PC-9 (cell line): ENCODE measurements around the gene FNDC3B. TPM values are rescaled to one million over a fixed set of nuclear protein-coding genes. Genes with fewer than 3 reads are reported as not detected.
A peak's percentile ranks its signal among the peaks of the same experiment; 100 is the strongest.

Experiments
- BruUV-seq: library from RNA; stranded (reverse); fragments of 400-500 nt; replicated peaks from 2 replicates; lab custom pipeline; 2021; lab: Mats Ljungman, UMichigan
- CTCF ChIA-PET: fragments of 300-600 bp; sonication (Branson Sonifier 250); formaldehyde crosslinking; loops from one replicate; lab custom pipeline; 2022; ENCODE audit warnings: antibody characterized with exemption; lab: Charles Lee
- POLR2A ChIA-PET: fragments of 300-600 bp; sonication (Branson Sonifier 250); formaldehyde crosslinking; loops from one replicate; lab custom pipeline; 2022; ENCODE audit warnings: antibody characterized with exemption; ENCODE audit not compliant: unreplicated experiment; lab: Charles Lee
- DNase-seq, 2 experiments: peaks; one replicate each; pipeline versions ENCODE4 v3.0.0 to v3.0.0-alpha.2; 2015 to 2022; ENCODE audit warnings: mixed read lengths in 1 of 2
- H2AFZ ChIP-seq: fragments of 200-600 bp; sonication (generic); 2 replicates; pipeline ENCODE4 v1.8.1; 2017; ENCODE audit warnings: antibody characterized with exemption
- H3F3A ChIP-seq: fragments of 200-600 bp; sonication (generic); 2 replicates; pipeline ENCODE4 v1.8.1; 2017; ENCODE audit warnings: antibody characterized with exemption, mild to moderate bottlenecking, low read depth; ENCODE audit not compliant: insufficient read depth
- H3K27ac ChIP-seq: fragments of 200-600 bp; sonication (generic); 2 replicates; pipeline ENCODE4 v1.6.1; 2016; ENCODE audit warnings: mixed run types
- H3K27me3 ChIP-seq: fragments of 200-600 bp; sonication (generic); 2 replicates; pipeline ENCODE4 v1.6.1; 2016; ENCODE audit warnings: low read depth, mixed run types; ENCODE audit not compliant: insufficient read depth
- H3K36me3 ChIP-seq: fragments of 200-600 bp; sonication (generic); 2 replicates; pipeline ENCODE4 v1.6.1; 2016; ENCODE audit warnings: low read depth, mixed run types
- H3K4me1 ChIP-seq: fragments of 200-600 bp; sonication (generic); replicated peaks from 2 replicates; pipeline ENCODE4 v1.6.1; 2016; ENCODE audit warnings: mixed run types; ENCODE audit not compliant: insufficient read depth
- H3K4me2 ChIP-seq: fragments of 200-600 bp; sonication (generic); 2 replicates; pipeline ENCODE4 v1.6.1; 2017; ENCODE audit warnings: mixed run types
- H3K4me3 ChIP-seq: fragments of 200-600 bp; sonication (generic); 2 replicates; pipeline ENCODE4 v1.6.1; 2016; ENCODE audit warnings: mixed run types
- H3K79me2 ChIP-seq: fragments of 200-600 bp; sonication (generic); 2 replicates; pipeline ENCODE4 v1.6.1; 2017; ENCODE audit warnings: low read depth, mixed run types
- H3K9me2 ChIP-seq: fragments of 200-600 bp; sonication (generic); 2 replicates; pipeline ENCODE4 v1.8.1; 2017; ENCODE audit warnings: mild to moderate bottlenecking; ENCODE audit not compliant: insufficient read depth
- H3K9me3 ChIP-seq: fragments of 200-600 bp; sonication (generic); 2 replicates; pipeline ENCODE4 v1.8.1; 2016; ENCODE audit warnings: low read depth; ENCODE audit not compliant: insufficient read depth
- H4K20me1 ChIP-seq: fragments of 200-600 bp; sonication (generic); 2 replicates; pipeline ENCODE4 v1.8.1; 2017; ENCODE audit not compliant: insufficient read depth
- CTCF ChIP-seq: fragments of 200-600 bp; sonication (generic); conservative IDR thresholded peaks from 2 replicates; pipeline ENCODE4 v1.6.1; 2017; ENCODE audit warnings: mixed run types, antibody characterized with exemption, mild to moderate bottlenecking, moderate library complexity
- EZH2 ChIP-seq: fragments of 200-600 bp; sonication (generic); IDR thresholded peaks from 2 replicates; pipeline ENCODE4 v1.8.0; 2017; ENCODE audit warnings: antibody characterized with exemption, low read depth
- intact Hi-C: fragments of 100-400 bp; cut with micrococcal nuclease; formaldehyde crosslinking; loops from one replicate; pipeline ENCODE4 v1.10.0; 2022; ENCODE audit not compliant: unreplicated experiment
- total RNA-seq: library from RNA; stranded (reverse); gene quantifications from 2 replicates; pipeline ENCODE4 v1.2.3, GENCODE V29; 2021

FNDC3B gene
- total RNA-seq, 1 experiment from 2014 or later, result 106 TPM

GRCh38 chr3:172313671-172314070 is 274.3 kb downstream of the FNDC3B start:
- intact Hi-C loops, result no loop called here
- DNase-seq, result no peak
- ChIA-PET CTCF (no interaction called here), POLR2A (no interaction called here)
- Histone ChIP-seq H3K79me2 (peaks cover 74% of the 10 kb centered on the region), H3F3A (peaks cover 88% of the 10 kb centered on the region), H3K27me3 (no peaks in the 10 kb centered on the region), H2AFZ (no peak overlapping the region), H3K9me2 (no peaks in the 10 kb centered on the region), H3K36me3 (peaks cover 66% of the 10 kb centered on the region), H3K27ac (peak overlapping the region; percentile 86), H4K20me1 (no peaks in the 10 kb centered on the region; the same call in 1 of the 2 replicates), H3K4me3 (no peak overlapping the region), H3K4me2 (no peak overlapping the region), H3K4me1 (peaks cover 58% of the 10 kb centered on the region), H3K9me3 (no peaks in the 10 kb centered on the region)
- BruUV-seq, result no TSS peak
- TF ChIP-seq CTCF (no peak), EZH2 (no peak)

DNA sequence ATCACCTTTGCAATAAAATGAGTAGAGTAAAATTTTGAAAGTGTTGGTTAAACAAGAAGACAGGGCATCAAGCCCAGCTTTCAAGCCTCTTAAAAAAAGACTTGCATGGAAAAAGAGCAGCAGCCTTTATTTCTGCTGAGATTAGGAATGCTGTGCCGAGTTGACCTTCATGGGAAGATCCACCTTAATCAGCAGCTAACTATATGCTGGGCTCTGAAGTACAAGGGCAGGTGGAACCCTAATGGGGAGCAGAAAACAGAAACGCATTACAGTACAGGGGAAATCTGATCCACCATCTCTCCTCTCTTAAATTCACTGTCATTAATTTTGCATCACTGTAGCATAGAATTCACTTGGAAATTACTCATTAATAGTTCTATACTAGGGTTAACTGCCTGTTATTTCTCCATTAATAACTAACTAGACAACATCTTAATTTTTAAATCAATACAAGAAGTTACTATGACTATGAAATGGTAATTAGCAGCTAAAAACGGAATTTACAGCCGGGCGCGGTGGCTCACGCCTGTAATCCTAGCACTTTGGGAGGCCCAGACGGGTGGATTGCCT is 275.3 kb downstream of the FNDC3B start:
- Histone ChIP-seq H3K4me1 (peaks cover 63% of the 10 kb centered on the region), H3K27ac (peak overlapping the region; percentile 86), H3F3A (peaks cover 91% of the 10 kb centered on the region), H3K36me3 (peaks cover 66% of the 10 kb centered on the region), H2AFZ (no peak overlapping the region), H3K4me2 (peak overlapping the region; percentile 43), H3K79me2 (peaks cover 75% of the 10 kb centered on the region), H3K27me3 (no peaks in the 10 kb centered on the region), H4K20me1 (no peaks in the 10 kb centered on the region; the same call in 1 of the 2 replicates), H3K9me2 (no peaks in the 10 kb centered on the region), H3K4me3 (no peak overlapping the region), H3K9me3 (no peaks in the 10 kb centered on the region)
- ChIA-PET POLR2A (interaction anchor here (0.6 kb wide), 2 partner anchors 339 to 436 kb away, joined by 6 to 8 read pairs; partner anchors contain the start of gene ECT2), CTCF (interaction anchor here (1.2 kb wide), 1 partner anchor 179 kb away, joined by 4 read pairs; no protein-coding TSS in a partner anchor)
- TF ChIP-seq EZH2 (no peak), CTCF (no peak)
- no peak for DNase-seq
- intact Hi-C loops, result loop anchor here (1.0 to 5.0 kb wide), 2 partner anchors 7 to 172 kb away; no protein-coding TSS in a partner anchor
- BruUV-seq, result no TSS peak

- Histone ChIP-seq H3K27ac (peak overlapping the region; percentile 86), H3K27me3 (no peaks in the 10 kb centered on the region), H2AFZ (no peak overlapping the region), H3K9me3 (no peaks in the 10 kb centered on the region), H3K4me2 (peak overlapping the region; percentile 43), H3K9me2 (no peaks in the 10 kb centered on the region), H3K4me3 (no peak overlapping the region), H3K4me1 (peaks cover 63% of the 10 kb centered on the region), H4K20me1 (no peaks in the 10 kb centered on the region; the same call in 1 of the 2 replicates), H3F3A (peaks cover 91% of the 10 kb centered on the region), H3K79me2 (peaks cover 75% of the 10 kb centered on the region), H3K36me3 (peaks cover 66% of the 10 kb centered on the region)
- peak; percentile 59 to 94 for DNase-seq
- intact Hi-C loops, result loop anchor here (1.0 to 5.0 kb wide), 2 partner anchors 8 to 173 kb away; no protein-coding TSS in a partner anchor
- TF ChIP-seq CTCF (no peak), EZH2 (no peak)
- ChIA-PET CTCF (interaction anchor here (1.2 kb wide), 1 partner anchor 179 kb away, joined by 4 read pairs; no protein-coding TSS in a partner anchor), POLR2A (interaction anchor here (0.6 to 0.8 kb wide), 6 partner anchors 8 to 1446 kb away, joined by 3 to 27 read pairs (median 4); partner anchors contain the start of genes ECT2 and RPL22L1)
- BruUV-seq, result no TSS peak
These were observed 276.2 kb downstream of the FNDC3B start for GRCh38 chr3:172315401-172316091.
